Stomach (tissue), 9 donors: Measurements from ENCODE around the gene IL21R. TPM values are rescaled to one million over a fixed set of nuclear protein-coding genes. Genes with fewer than 3 reads are reported as not detected.

Experiments
- DNase-seq, 2 donors: peaks; one replicate each; pipeline versions ENCODE4 v3.0.0 to v3.0.0-alpha.2; 2013 to 2019
- H3K27ac ChIP-seq, 5 donors: fragments of 200-600 bp in 4 of 5; sonication (generic) in 4 of 5; one replicate each; pipeline ENCODE4 v1.5.1; 2013 to 2019; ENCODE audit warnings: mild to moderate bottlenecking in 1 of 5, moderate library complexity in 1 of 5
- H3K27me3 ChIP-seq, 3 donors: fragments of 200-600 bp; sonication (generic); one replicate each; pipeline ENCODE4 v1.5.1; 2017 to 2019; ENCODE audit warnings: mixed run types in 1 of 3
- H3K36me3 ChIP-seq, 4 donors: fragments of 200-600 bp; sonication (generic); 1 replicate in 3 of 4; 2 replicates in 1 of 4; pipeline ENCODE4 v1.5.1; 2016 to 2019
- H3K4me1 ChIP-seq, 4 donors: fragments of 200-600 bp; sonication (generic); one replicate each; pipeline ENCODE4 v1.5.1; 2016 to 2019
- H3K4me3 ChIP-seq, 4 donors: fragments of 200-600 bp; sonication (generic) in 3 of 4; one replicate each; pipeline ENCODE4 v1.5.1; 2016 to 2019; ENCODE audit warnings: mild to moderate bottlenecking in 1 of 4
- H3K9me3 ChIP-seq, 4 donors: fragments of 200-600 bp; sonication (generic); one replicate each; pipeline ENCODE4 v1.5.1; 2016 to 2019
- CTCF ChIP-seq, 7 experiments: fragments of 450-650 bp in 4 of 7; fragments of 200-600 bp in 3 of 7; sonication (generic) in 3 of 7; IDR thresholded peaks; one replicate each; pipeline ENCODE4 v1.5.1; 2016 to 2019; ENCODE audit warnings: antibody characterized with exemption in 7 of 7, control low read depth in 2 of 7, mild to moderate bottlenecking in 1 of 7
- EP300 ChIP-seq: sonication (generic); formaldehyde crosslinking; IDR thresholded peaks from one replicate; pipeline ENCODE4 v1.6.1; 2017; ENCODE audit warnings: antibody characterized with exemption
- POLR2A ChIP-seq, 4 donors: fragments of 450-650 bp; IDR thresholded peaks; one replicate each; pipeline ENCODE4 v1.6.1; 2016; ENCODE audit warnings: antibody characterized with exemption in 4 of 4, control low read depth in 2 of 4, mild to moderate bottlenecking in 1 of 4, moderate library complexity in 1 of 4
- POLR2AphosphoS5 ChIP-seq, 3 donors: sonication (generic); formaldehyde crosslinking; IDR thresholded peaks; one replicate each; pipeline ENCODE4 v1.6.1; 2016; ENCODE audit warnings: antibody characterized with exemption in 3 of 3
- WGBS, 5 donors: extraction: QIAGEN DNeasy Blood & Tissue Kit in 3 of 5; methylation state at CpG; one replicate each; pipeline versions ENCODE4 v1.1.5 to v1.1.7; 2013 to 2018; 5-methylcytosine and 5-hydroxymethylcytosine counted together
- intact Hi-C: fragments of 100-400 bp; cut with DNase I; formaldehyde crosslinking; loops from one replicate; pipeline ENCODE4 v1.15.1; 2023; ENCODE audit warnings: low total_unique reads
- polyA plus RNA-seq, 3 donors: library from polyadenylated mRNA; stranded (reverse); fragments of 200-250 nt; gene quantifications; one replicate each; pipeline ENCODE4 v1.2.3, GENCODE V29; 2013
- total RNA-seq, 5 donors: library from RNA; depleted of rRNA; stranded (reverse); fragments of >200 nt; gene quantifications; one replicate each; pipeline versions ENCODE4 v1.1.0 to v1.2.3, GENCODE V29; 2014 to 2016
- donor health status: healthy with polysubstance abuse.
- donor health status: Bipolar disorder and iron deficiency.
- donor health status: healthy.

IL21R gene
- total and polyA plus RNA-seq, 8 donors = 0.14 to 0.73 (median 0.38) TPM; not detected in 4

- peak overlapping the region in 3 of 5 donors; percentile 7 to 41 (median 18) for H3K27ac ChIP-seq
- WGBS, 5 donors = 92 to 99% (median 97%) methylated on average over 4 of the region's 4 CpGs
Measured at GRCh38 chr16:27359051-27359450, 42.9 kb upstream of the IL21R start.

DNA sequence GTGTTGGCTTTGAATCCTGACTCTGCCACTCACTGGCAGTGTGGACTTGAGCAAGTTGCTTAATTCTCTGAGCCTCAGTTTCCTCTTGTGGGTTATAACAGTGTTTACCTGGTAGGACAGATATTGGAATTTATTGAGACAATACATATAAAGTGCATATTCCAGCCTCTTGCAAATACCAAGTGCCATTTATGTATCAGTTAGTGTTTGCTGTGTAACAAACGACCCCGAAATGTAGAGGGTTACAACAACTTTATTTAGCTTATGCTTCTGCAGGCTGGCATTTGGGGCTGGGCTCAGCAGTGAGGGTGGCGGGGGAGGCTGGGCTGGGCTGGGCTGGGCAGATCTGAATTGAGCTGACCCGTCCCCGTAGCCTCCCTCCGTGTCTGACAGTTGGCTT is 42.4 kb upstream of the IL21R start:
- Histone ChIP-seq H3K36me3 (peaks cover 82 to 100% (median 99%) of the 10 kb centered on the region in 4 donors), H3K4me1 (peaks cover 9 to 33% (median 16%) of the 10 kb centered on the region in 4 donors), H3K9me3 (no peaks in the 10 kb centered on the region), H3K4me3 (no peak overlapping the region), H3K27ac (no peak overlapping the region), H3K27me3 (no peaks in the 10 kb centered on the region)
- WGBS, 5 donors = 82 to 91% (median 83%) methylated on average over 6 of the region's 6 CpGs
- intact Hi-C loops = loop anchor here (10.0 kb wide), 1 partner anchor 45 kb away; the partner anchor contains the start of gene IL4R
- DNase-seq = no peak
- no peak for TF ChIP-seq EP300
- TF ChIP-seq POLR2A (IDR thresholded peaks at IDR 0.05) = no peak
- no peak for TF ChIP-seq CTCF (IDR thresholded peaks at IDR 0.05)
- no peak for TF ChIP-seq POLR2AphosphoS5 (IDR thresholded peaks at IDR 0.05)

More at GRCh38 chr16:27359051-27359450, 42.9 kb upstream of the IL21R start:
- Histone ChIP-seq H3K36me3 (peaks cover 85 to 100% (median 100%) of the 10 kb centered on the region in 4 donors), H3K9me3 (no peaks in the 10 kb centered on the region), H3K4me3 (no peak overlapping the region), H3K4me1 (peaks cover 7 to 28% (median 11%) of the 10 kb centered on the region in 4 donors), H3K27me3 (no peaks in the 10 kb centered on the region)
- no peak for DNase-seq
- TF ChIP-seq POLR2AphosphoS5 (IDR thresholded peaks at IDR 0.05) (no peak), CTCF (IDR thresholded peaks at IDR 0.05) (no peak), EP300 (no peak), POLR2A (IDR thresholded peaks at IDR 0.05) (no peak)
- intact Hi-C loops = no loop called here

DNA sequence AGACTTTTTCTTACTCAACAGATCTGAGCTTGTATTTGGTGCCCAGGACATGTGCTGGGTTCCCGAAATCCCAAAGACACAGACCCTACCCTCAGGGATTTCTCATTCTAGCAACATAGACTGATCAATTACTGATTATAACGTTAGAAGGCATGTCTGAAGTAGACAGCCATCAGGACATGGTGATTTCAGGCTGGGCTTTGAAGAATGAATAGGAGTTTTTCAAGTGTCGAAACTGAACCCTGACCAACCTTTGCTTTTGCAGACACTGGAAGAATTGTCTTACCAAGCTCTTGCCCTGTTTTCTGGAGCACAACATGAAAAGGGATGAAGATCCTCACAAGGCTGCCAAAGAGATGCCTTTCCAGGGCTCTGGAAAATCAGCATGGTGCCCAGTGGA is 40.0 kb upstream of the IL21R start:
- intact Hi-C loops = loop anchor here (10.0 kb wide), 1 partner anchor 47 kb away; the partner anchor contains the start of gene IL4R
- WGBS, 5 donors = 90 to 100% (median 94%) methylated on average over 3 of the region's 3 CpGs
- Histone ChIP-seq H3K36me3 (peaks cover 65 to 78% (median 75%) of the 10 kb centered on the region in 4 donors), H3K4me3 (no peak overlapping the region), H3K27me3 (no peaks in the 10 kb centered on the region), H3K4me1 (peaks cover 16 to 43% (median 26%) of the 10 kb centered on the region in 4 donors), H3K27ac (peak overlapping the region in 1 of 5 donors; percentile 69), H3K9me3 (no peaks in the 10 kb centered on the region)
- TF ChIP-seq EP300 (no peak), POLR2A (IDR thresholded peaks at IDR 0.05) (no peak), CTCF (IDR thresholded peaks at IDR 0.05) (no peak), POLR2AphosphoS5 (IDR thresholded peaks at IDR 0.05) (no peak)
- no peak for DNase-seq

DNA sequence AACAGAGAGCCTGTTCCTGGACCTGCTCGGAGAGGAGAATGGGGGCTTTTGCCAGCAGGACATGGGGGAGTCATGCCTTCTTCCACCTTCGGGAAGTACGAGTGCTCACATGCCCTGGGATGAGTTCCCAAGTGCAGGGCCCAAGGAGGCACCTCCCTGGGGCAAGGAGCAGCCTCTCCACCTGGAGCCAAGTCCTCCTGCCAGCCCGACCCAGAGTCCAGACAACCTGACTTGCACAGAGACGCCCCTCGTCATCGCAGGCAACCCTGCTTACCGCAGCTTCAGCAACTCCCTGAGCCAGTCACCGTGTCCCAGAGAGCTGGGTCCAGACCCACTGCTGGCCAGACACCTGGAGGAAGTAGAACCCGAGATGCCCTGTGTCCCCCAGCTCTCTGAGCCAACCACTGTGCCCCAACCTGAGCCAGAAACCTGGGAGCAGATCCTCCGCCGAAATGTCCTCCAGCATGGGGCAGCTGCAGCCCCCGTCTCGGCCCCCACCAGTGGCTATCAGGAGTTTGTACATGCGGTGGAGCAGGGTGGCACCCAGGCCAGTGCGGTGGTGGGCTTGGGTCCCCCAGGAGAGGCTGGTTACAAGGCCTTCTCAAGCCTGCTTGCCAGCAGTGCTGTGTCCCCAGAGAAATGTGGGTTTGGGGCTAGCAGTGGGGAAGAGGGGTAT is 39.3 kb upstream of the IL21R start:
- no peaks in the 10 kb centered on the region for H3K27me3 ChIP-seq
- no peak for DNase-seq
- TF ChIP-seq EP300 (no peak), POLR2AphosphoS5 (IDR thresholded peaks at IDR 0.05) (no peak), POLR2A (IDR thresholded peaks at IDR 0.05) (no peak), CTCF (IDR thresholded peaks at IDR 0.05) (no peak)
- peak overlapping the region in 3 of 5 donors; percentile 12 to 75 (median 69) for H3K27ac ChIP-seq
- peaks cover 61 to 71% (median 68%) of the 10 kb centered on the region in 4 donors for H3K36me3 ChIP-seq
- WGBS, 5 donors = 89 to 94% (median 92%) methylated on average over 6 to 16 of the region's 16 CpGs
- no peak overlapping the region for H3K4me3 ChIP-seq
- peaks cover 23 to 50% (median 34%) of the 10 kb centered on the region in 4 donors for H3K4me1 ChIP-seq
- no peaks in the 10 kb centered on the region for H3K9me3 ChIP-seq
- intact Hi-C loops = loop anchor here (10.0 kb wide), 1 partner anchor 48 kb away; the partner anchor contains the start of gene IL4R
